GM21526 (cell line): ENCODE results near the gene CHRNB4.

Experiments used
- ATAC-seq: cut with Tn5 transposase; IDR thresholded peaks from one replicate; pipeline ENCODE4 v1.9.1; 2021; ENCODE audit warnings: moderate library complexity; ENCODE audit not compliant: unreplicated experiment, low FRiP score

CHRNB4 gene

GRCh38 chr15:78634210-78635145 is 6.5 kb downstream of the CHRNB4 start:
- no peak for ATAC-seq

GRCh38 chr15:78633348-78633747 is 7.7 kb downstream of the CHRNB4 start:
- no peak for ATAC-seq

DNA sequence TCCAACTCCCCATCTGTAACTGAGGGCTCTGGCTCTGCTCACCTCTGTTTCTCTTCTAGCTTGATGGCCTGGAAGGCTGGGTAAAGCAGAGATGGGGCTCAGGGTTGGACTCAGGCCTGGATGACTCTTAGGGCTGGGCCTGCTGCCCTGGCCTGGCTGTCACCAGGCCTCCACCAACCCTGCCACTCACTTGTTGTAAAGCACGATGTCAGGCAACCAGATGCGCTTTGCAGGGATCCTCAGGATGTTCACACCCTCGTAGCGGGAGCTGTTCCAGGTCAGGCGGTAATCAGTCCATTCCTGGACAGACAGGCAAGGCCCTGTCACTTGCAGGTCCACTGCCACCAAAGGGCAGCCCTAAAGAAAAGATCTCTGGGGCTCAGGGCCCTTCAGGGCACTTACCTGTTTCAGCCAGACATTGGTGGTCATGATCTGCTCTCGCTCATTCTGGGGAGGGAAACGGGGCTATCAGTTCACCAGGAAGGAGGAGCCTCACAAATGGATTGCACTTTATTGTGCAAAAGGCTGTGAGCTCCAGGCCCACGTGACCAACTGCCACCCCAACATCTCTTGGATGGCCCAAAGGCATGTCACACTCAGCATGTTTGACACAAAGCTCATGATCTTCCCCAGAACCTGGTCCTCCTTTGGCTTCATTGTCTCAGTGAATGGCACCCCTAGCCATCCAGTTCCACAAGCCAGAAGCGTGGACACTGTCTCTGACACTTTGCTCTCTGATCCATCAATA is 9.9 kb downstream of the CHRNB4 start:
- ATAC-seq: no peak

DNA sequence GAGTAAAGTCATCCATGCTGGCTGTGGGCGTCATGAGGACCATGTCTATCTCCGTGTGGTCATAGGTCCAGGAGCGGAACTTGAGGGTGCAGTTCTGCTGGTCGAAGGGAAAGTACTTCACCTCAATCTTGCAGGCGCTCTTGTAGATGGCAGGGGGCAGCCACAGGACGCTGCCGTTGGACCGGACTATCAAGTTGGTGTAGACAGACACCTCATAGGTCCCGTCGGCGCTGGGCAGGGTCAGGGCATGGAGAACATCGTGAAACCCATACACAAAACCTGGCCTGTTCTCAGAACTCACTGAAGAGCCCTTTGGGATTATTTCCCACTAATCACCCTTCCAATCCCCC is 11.3 kb downstream of the CHRNB4 start:
- no peak for ATAC-seq

DNA sequence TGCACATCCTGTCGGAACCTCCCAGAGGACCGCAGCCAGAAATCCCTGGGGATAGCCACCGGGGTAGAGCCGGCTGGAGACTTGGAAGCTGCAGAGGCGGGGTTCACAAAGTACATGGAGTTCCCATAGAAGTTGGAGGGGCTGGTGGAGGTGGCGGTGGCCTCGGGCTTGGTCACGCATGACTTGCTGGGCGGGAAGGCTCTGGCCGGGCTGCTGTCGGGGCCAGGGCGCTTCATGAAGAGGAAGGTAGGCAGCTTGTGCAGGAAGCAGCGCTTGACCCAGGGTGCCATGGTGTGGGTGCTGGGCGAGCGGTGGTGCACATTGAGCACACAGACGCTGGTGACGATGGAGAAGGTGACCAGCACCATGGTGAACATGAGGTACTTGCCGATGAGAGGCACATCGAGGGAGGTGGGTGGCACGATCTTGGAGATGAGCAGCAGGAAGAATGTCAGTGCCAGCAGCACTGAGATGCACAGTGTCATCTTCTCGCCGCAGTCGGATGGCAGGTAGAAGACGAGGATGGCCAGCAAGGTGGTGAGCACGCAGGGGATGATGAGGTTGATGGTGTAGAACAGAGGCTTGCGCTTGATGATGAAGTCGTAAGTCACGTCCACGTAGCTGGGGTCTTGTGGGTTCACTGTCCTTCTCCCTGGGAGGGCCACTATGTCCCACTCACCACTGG is 11.8 kb downstream of the CHRNB4 start:
- ATAC-seq: no peak

DNA sequence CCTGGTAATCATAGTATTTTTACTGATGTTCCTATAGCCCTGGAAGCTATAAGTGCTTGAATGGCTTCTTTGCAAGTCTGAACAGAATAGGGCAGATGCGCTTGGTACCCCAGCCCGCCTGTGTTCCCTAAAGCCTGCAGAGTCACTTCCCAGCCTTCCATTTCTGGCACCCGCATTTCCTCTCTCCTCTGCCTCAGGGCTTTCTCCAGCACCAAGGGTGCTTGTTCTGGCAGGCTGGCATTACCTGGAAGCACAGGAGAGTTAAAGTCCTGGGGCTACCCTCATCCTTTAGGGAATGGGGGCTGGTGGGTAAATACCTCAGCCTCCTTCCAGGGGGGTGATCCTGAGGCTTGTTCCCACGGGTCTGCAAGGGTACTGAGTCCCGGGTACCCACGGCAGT is 12.8 kb downstream of the CHRNB4 start:
- no peak for ATAC-seq

- ATAC-seq: no peak
Observed at GRCh38 chr15:78627348-78627747, 13.7 kb downstream of the CHRNB4 start.

DNA sequence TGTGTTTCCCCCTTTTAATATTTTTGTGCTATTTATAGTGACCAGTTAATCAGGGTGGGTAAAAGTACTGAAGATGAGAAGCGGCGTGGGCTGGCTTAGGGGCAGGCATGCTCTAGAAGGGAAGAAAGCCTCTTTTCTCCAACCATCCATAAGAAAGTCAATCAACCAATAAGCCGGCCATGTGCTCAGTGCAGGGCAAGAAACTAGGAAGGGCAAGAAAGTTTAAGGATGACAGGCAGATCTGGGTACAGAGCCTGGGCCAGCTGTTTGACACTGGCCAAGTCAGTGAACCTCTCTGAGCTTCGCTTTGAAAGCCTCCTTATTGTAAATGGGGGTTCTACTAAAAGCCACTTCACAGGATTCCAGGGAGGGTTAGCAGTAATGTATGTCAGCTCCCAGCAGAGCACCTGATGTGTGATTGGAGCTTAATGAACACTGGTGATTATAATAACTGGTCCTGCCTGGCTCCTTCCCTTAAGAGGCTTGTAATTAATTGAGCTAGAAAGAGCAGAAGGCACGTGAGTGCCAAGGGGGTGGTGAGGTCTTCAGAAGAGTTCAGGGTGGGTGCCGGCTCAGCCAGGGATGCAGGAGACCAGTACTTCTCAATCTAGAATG is 14.5 kb downstream of the CHRNB4 start:
- no peak for ATAC-seq

GRCh38 chr15:78625606-78626280 is 15.3 kb downstream of the CHRNB4 start:
- ATAC-seq: no peak

GRCh38 chr15:78624651-78625590 is 16.1 kb downstream of the CHRNB4 start:
- no peak for ATAC-seq

DNA sequence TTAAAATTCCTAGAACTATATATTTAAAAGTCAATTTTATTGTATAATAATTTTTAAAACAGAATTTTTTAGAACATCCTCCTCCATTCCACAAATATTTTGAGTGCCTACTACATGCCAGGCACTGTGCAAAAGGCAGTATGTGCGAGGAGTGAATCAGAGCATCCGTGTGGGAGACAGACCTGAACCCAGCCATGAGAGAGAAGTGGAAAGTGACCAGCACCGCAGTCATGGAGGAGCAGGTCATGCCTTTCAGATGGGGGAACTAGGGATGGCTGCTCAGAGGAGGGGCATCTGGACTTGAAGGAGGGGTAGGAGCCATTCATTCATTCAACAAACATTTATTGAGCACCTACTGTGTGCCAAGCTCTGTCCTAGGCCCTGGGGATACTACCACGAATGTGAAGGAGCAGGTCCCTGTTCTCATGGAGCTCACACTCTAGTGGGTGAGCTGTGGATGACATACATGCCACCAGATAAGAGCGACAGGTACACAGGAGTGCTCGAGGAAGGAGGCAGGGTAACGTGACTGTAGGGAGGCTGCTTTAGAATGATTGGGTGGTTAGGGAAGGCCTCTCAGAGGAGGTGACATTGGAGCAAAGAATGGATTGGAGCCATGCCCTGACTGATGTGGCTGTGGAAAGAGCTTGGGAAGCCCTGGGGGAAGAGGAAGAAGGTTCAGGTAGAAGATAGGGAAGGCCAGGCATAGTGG is 17.1 kb downstream of the CHRNB4 start:
- no peak for ATAC-seq

DNA sequence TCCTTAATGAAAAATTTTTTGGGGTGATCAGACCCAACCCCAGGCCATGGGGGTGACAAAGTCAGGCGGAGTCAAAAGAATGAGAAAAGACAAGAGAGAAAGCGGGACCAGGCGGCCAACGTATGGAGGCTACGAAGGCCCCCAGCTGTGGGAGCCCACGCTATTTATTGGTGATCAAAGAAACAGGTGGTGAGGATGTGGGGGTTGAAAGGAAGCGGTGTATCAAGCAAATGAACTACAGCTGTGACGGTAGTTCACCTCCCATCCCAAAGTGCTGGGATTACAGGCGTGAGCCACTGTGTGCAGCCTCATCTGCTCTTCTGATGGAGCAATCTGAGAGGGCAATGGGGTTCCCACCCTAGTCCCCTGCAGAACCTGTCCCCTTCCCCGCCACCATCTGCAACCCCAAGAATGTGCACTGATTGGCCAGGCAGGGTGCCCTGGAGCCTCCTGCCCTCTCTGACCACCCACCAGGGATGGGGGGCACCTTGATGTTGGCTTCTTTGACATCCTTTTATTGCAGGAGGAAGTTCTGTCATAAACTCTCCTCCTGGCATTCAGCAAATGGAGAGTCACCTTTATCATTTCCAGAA is 19.1 kb downstream of the CHRNB4 start:
- no peak for ATAC-seq

DNA sequence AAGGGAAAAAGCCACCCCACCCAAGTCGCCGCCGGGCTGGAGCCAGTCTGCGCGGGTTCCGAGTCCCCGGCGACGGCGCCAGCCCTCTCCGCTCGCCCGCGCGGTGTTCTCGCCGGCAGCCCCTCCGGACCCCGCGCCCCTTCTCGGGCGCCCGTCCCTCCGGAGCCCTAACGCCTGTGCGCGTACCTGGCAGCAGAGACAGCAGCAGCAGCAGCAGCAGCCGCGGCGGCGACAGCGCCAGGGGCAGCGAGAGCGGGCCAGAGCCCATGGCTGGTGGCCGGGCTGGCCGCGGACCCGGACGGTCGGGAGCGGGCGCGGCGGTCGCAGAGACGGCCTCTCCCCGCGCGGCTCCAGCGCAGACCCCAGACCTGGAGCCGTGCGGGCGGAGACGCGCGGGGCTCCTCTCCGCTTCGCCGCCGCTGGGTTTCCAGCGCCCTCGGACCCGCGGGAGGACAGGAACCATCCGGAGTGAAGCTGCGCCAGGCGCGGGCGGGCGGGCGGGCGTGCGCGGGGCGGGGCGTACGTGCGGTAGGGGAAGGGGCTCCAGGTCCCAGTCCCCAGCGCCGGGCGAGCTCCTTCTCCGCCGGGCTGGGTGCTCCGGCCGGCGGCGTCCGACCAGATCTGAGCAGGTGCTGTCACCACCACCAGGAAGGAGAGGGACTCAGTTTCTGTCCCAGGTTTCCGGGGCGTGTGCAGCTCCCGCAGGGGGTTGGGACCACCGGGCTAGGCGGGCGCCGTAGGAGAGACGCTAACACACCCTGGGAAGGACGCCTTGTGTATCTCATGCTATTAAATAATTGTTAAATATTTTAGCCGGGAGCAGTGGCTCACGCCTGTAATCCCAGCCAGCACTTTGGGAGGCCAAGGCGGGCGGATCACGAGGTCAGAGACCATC is 20.2 kb downstream of the CHRNB4 start, which contains the start of gene CHRNA3:
CHRNA3 (minus strand) TSS at position 470 of the 895 bp plus-strand sequence; CDS start at position 268, 202 bp downstream.
- ATAC-seq: no peak

DNA sequence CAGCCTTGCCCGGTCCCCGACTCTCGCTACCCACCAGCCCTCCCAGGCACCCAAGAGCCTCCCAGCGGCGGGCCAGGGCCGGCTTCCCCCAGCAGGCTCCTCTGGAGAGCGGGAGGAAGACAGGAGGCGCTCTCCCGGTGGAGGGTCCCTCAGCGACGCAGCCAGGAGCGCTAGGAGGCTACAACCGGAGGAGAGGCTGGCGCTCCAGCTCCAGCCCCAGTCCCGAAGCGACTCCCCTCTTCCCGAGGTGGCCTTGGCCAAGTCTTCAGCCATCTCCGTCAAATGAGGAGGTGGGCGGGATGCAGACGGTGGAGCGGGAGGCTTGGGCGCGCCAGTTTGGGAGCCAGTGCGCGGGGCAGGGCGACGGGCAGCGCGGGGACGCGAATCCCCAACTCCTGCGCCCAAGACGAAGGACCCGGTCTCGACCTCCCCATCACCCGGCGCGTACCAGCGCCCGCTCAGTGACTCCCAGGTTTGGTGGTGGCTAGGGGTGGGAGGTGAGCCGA is 20.9 kb downstream of the CHRNB4 start:
- no peak for ATAC-seq

GRCh38 chr15:78619022-78619950 is 21.7 kb downstream of the CHRNB4 start:
- ATAC-seq: no peak

DNA sequence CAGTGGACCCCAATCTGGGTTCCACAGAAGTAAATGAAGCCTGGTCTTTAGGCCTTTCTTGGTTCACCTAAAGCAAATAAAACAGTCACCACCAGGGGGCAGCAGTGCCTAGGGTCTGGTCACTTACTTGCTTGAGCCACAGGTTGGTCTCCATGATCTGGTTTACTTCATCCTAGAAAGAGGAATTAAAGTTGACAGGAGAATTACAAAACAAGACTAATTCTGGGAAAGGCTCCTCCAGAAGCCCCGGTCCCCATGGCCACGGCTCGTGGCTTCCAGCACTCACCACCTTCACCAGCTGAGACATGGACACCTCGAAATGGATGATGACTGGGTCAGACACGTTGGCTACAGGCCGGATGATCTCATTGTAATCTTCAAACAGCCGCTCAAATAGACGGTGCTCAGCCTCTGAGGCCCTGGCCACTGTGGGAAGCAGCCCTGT is 22.5 kb downstream of the CHRNB4 start:
- ATAC-seq: no peak
